ENCODE results near the gene NFIX. TPM values are rescaled to one million over a fixed set of nuclear protein-coding genes. Genes with fewer than 3 reads are reported as not detected.

Gene NFIX
- total and polyA plus RNA-seq, 9 of the 15 experiments (the other 6 are each of a cell fraction or from before 2014, with no cell fraction given), result 0.28 to 26.8 (median 5.4) TPM

DNA sequence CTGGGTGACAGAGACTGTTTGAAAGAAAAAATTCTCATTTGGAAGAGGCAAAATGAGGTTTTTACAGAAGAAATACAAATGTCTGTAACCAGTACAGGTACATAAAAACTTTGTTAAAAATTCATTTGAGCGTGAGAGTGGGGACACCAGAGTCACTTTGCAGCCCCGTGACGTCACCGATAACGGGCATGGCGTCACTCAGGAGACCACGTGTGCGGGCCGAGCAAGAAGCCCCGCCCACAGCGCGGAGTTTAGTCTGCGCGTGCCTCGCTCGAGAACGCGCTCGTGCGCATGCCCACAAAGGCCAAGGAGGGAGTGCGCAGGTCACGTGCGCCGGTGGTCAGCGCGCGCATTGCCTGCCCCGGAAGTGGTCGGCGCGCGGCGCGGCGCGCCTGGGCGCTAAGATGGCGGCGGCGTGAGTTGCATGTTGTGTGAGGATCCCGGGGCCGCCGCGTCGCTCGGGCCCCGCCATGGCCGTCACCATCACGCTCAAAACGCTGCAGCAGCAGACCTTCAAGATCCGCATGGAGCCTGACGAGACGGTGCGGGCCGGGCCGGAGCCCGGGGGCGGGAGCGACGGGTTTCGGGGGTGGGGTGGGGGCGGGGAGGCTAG lies 49.7 kb upstream of the NFIX start, which contains the start of gene RAD23A (continued):
- no peak for TF ChIP-seq CBX8 (IDR thresholded peaks at IDR 0.05; ENCODE audit: borderline replicate concordance, extremely low read depth, low read depth, low read length, poor library complexity, severe bottlenecking)
- TF ChIP-seq, protein P1, sequence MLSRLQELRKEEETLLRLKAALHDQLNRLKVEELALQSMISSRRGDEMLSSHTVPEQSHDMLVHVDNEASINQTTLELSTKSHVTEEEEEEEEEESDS (CRISPR knock-in tag; IDR thresholded peaks at IDR 0.05), result no peak
- TF ChIP-seq ZSCAN29 (IDR thresholded peaks at IDR 0.05), result no peak
- no peak for TF ChIP-seq MAFF (IDR thresholded peaks at IDR 0.05; ENCODE audit: low read length)
- TF ChIP-seq NCOA2 (IDR thresholded peaks at IDR 0.05; ENCODE audit: partially characterized antibody in 2 of 2), result no peak
- no peak for TF ChIP-seq EZH2 (IDR thresholded peaks at IDR 0.05; ENCODE audit: borderline replicate concordance, low read depth, low read length)
- TF ChIP-seq ARHGAP35 (IDR thresholded peaks at IDR 0.05; ENCODE audit: partially characterized antibody), result no peak
- TF ChIP-seq, protein P2, sequence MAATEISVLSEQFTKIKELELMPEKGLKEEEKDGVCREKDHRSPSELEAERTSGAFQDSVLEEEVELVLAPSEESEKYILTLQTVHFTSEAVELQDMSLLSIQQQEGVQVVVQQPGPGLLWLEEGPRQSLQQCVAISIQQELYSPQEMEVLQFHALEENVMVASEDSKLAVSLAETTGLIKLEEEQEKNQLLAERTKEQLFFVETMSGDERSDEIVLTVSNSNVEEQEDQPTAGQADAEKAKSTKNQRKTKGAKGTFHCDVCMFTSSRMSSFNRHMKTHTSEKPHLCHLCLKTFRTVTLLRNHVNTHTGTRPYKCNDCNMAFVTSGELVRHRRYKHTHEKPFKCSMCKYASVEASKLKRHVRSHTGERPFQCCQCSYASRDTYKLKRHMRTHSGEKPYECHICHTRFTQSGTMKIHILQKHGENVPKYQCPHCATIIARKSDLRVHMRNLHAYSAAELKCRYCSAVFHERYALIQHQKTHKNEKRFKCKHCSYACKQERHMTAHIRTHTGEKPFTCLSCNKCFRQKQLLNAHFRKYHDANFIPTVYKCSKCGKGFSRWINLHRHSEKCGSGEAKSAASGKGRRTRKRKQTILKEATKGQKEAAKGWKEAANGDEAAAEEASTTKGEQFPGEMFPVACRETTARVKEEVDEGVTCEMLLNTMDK (IDR thresholded peaks at IDR 0.05; ENCODE audit: borderline replicate concordance, insufficient read depth, low read depth, low read length, poor library complexity, severe bottlenecking), result no peak
- TF ChIP-seq, protein P3, sequence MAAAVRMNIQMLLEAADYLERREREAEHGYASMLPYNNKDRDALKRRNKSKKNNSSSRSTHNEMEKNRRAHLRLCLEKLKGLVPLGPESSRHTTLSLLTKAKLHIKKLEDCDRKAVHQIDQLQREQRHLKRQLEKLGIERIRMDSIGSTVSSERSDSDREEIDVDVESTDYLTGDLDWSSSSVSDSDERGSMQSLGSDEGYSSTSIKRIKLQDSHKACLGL (CRISPR knock-in tag; IDR thresholded peaks at IDR 0.05; ENCODE audit: borderline replicate concordance, poor library complexity, severe bottlenecking), result peak; percentile 66
- TF ChIP-seq ZC3H4 (CRISPR knock-in tag; IDR thresholded peaks at IDR 0.05; ENCODE audit: borderline replicate concordance), result no peak
- TF ChIP-seq ELF4 (CRISPR knock-in tag; IDR thresholded peaks at IDR 0.05), result peak; percentile 81; the same call in 1 of the 2 replicates
- no peak for TF ChIP-seq RAD21 (CRISPR knock-in tag; conservative IDR thresholded peaks at IDR 0.05 in 1 of 2, IDR thresholded peaks at IDR 0.05 in 1 of 2)
- TF ChIP-seq PHF21A (IDR thresholded peaks at IDR 0.05; ENCODE audit: borderline replicate concordance, low read depth), result no peak
- TF ChIP-seq, protein P4, sequence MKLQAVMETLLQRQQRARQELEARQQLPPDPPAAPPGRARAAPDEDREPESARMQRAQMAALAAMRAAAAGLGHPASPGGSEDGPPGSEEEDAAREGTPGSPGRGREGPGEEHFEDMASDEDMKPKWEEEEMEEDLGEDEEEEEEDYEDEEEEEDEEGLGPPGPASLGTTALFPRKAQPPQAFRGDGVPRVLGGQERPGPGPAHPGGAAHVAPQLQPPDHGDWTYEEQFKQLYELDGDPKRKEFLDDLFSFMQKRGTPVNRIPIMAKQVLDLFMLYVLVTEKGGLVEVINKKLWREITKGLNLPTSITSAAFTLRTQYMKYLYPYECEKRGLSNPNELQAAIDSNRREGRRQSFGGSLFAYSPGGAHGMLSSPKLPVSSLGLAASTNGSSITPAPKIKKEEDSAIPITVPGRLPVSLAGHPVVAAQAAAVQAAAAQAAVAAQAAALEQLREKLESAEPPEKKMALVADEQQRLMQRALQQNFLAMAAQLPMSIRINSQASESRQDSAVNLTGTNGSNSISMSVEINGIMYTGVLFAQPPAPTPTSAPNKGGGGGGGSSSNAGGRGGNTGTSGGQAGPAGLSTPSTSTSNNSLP (IDR thresholded peaks at IDR 0.05; ENCODE audit: borderline replicate concordance, low read depth, low read length), result no peak
- peak; percentile 74 for TF ChIP-seq SMAD1 (IDR thresholded peaks at IDR 0.05; ENCODE audit: low read depth, low read length, partially characterized antibody)
- TF ChIP-seq MYC (IDR thresholded peaks at IDR 0.05; ENCODE audit: low read depth, low read length), result peak; percentile 98
- TF ChIP-seq MYC (CRISPR knock-in tag; IDR thresholded peaks at IDR 0.05; ENCODE audit: borderline replicate concordance, low read depth), result peak; percentile 93; the same call in 1 of the 2 replicates
- TF ChIP-seq HMGN3 (IDR thresholded peaks at IDR 0.05; ENCODE audit: borderline replicate concordance, extremely low read depth, insufficient read length, low read depth, low read length), result peak; percentile 96
- no peak for TF ChIP-seq CBX2 (IDR thresholded peaks at IDR 0.05; ENCODE audit: insufficient read depth, low read length, poor library complexity, severe bottlenecking)
- TF ChIP-seq GATAD2B (IDR thresholded peaks at IDR 0.05; ENCODE audit: borderline replicate concordance), result 0 out of 2 replicates have a peak, but pooled peaks have one; percentile 52
- TF ChIP-seq, protein P5, sequence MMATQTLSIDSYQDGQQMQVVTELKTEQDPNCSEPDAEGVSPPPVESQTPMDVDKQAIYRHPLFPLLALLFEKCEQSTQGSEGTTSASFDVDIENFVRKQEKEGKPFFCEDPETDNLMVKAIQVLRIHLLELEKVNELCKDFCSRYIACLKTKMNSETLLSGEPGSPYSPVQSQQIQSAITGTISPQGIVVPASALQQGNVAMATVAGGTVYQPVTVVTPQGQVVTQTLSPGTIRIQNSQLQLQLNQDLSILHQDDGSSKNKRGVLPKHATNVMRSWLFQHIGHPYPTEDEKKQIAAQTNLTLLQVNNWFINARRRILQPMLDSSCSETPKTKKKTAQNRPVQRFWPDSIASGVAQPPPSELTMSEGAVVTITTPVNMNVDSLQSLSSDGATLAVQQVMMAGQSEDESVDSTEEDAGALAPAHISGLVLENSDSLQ (IDR thresholded peaks at IDR 0.05), result peak; percentile 79
- TF ChIP-seq SMC3 (conservative IDR thresholded peaks at IDR 0.05; ENCODE audit: insufficient read depth, low read depth, low read length), result no peak
